GM12891 (cell line): ENCODE results near the gene BRPF1.
A peak's percentile ranks its signal among the peaks of the same experiment; 100 is the strongest.

Source experiments
- DNase-seq: peaks from one replicate; pipeline ENCODE4 v3.0.0; 2011; ENCODE audit warnings: low spot score; ENCODE audit not compliant: insufficient read length
- FAIRE-seq: peaks from 2 replicates; lab custom pipeline; 2011; peaks lifted over from hg19 to GRCh38; lab: Jason Lieb, UNC
- PAX5 ChIP-seq: IDR thresholded peaks from 2 replicates; pipeline ENCODE4 v1.6.1; 2011; ENCODE audit warnings: low read length, moderate library complexity, mild to moderate bottlenecking; ENCODE audit not compliant: insufficient read depth, severe bottlenecking
- POLR2A ChIP-seq: IDR thresholded peaks from 2 replicates; pipeline ENCODE4 v1.6.1; 2011; ENCODE audit warnings: low read depth, low read length, control low read depth
- POLR2AphosphoS5 ChIP-seq: IDR thresholded peaks from 2 replicates; pipeline ENCODE4 v1.6.1; 2011; ENCODE audit warnings: low read depth, low read length, control low read depth
- POU2F2 ChIP-seq: IDR thresholded peaks from 2 replicates; pipeline ENCODE4 v1.6.1; 2011; ENCODE audit warnings: low read depth, mild to moderate bottlenecking, control low read depth, low read length, moderate library complexity
- SPI1 ChIP-seq: IDR thresholded peaks from 2 replicates; pipeline ENCODE4 v1.6.1; 2011; ENCODE audit warnings: low read depth, low read length, control low read depth
- TAF1 ChIP-seq: IDR thresholded peaks from 2 replicates; pipeline ENCODE4 v1.6.1; 2011; ENCODE audit warnings: low read depth, low read length, control low read depth

Gene BRPF1

GRCh38 chr3:9778143-9779074, 46.9 kb downstream of the BRPF1 start:
- peak; percentile 33 for FAIRE-seq

GRCh38 chr3:9779075-9779593, 47.6 kb downstream of the BRPF1 start:
- FAIRE-seq = no peak
- no peak for TF ChIP-seq PAX5
- peak; percentile 23; the same call in 1 of the 2 replicates for TF ChIP-seq SPI1
- DNase-seq = no peak

More at GRCh38 chr3:9778143-9779074, 46.9 kb downstream of the BRPF1 start:
- TF ChIP-seq POLR2AphosphoS5 (no peak), POLR2A (no peak), SPI1 (no peak), TAF1 (no peak), POU2F2 (no peak)
- no peak for DNase-seq

- FAIRE-seq (peak; percentile 60), DNase-seq (no peak)
- TF ChIP-seq POU2F2 = no peak
- 0 out of 2 replicates have a peak, but pooled peaks have one; percentile 44 for TF ChIP-seq POLR2A
- TF ChIP-seq SPI1 = peak; percentile 58
Measured at GRCh38 chr3:9779721-9780457, 48.4 kb downstream of the BRPF1 start.

- DNase-seq = no peak
- TF ChIP-seq POU2F2 (no peak), TAF1 (no peak), POLR2AphosphoS5 (no peak), SPI1 (no peak), POLR2A (no peak), PAX5 (no peak)
- peak; percentile 65 for FAIRE-seq
Measured at GRCh38 chr3:9780458-9780812, 48.9 kb downstream of the BRPF1 start.

GRCh38 chr3:9780910-9781309, 49.4 kb downstream of the BRPF1 start:
- no peak for TF ChIP-seq SPI1
- TF ChIP-seq PAX5 = peak; percentile 69
- no peak for DNase-seq
- FAIRE-seq = no peak

GRCh38 chr3:9781551-9781950, 50.0 kb downstream of the BRPF1 start:
- no peak for DNase-seq
- TF ChIP-seq POLR2AphosphoS5 (no peak), POU2F2 (no peak), TAF1 (no peak), POLR2A (no peak), SPI1 (no peak), PAX5 (no peak)
- FAIRE-seq = no peak

GRCh38 chr3:9781978-9782603, 50.6 kb downstream of the BRPF1 start:
- TF ChIP-seq POLR2AphosphoS5 = no peak
- no peak for TF ChIP-seq SPI1
- no peak for TF ChIP-seq POLR2A
- TF ChIP-seq TAF1 = no peak
- no peak for TF ChIP-seq PAX5
- TF ChIP-seq POU2F2 = no peak
- FAIRE-seq (no peak), DNase-seq (no peak)

- DNase-seq = no peak
- FAIRE-seq = no peak
- TF ChIP-seq POU2F2 (no peak), POLR2AphosphoS5 (no peak), TAF1 (no peak), POLR2A (no peak), PAX5 (no peak), SPI1 (no peak)
Measured at GRCh38 chr3:9782770-9783169, 51.2 kb downstream of the BRPF1 start.

- DNase-seq (no peak), FAIRE-seq (no peak)
- TF ChIP-seq PAX5 = no peak
- TF ChIP-seq POU2F2 = no peak
- TF ChIP-seq TAF1 = no peak
- no peak for TF ChIP-seq SPI1
- TF ChIP-seq POLR2A = no peak
- no peak for TF ChIP-seq POLR2AphosphoS5
Measured at GRCh38 chr3:9783954-9784353, 52.4 kb downstream of the BRPF1 start.
